Mesodermal cell (in vitro differentiated cells): ENCODE data around the gene PPP4R4.
"Not testable (repeated sequence)": the region's sequence is repeated elsewhere in the genome, so short reads cannot be mapped to it uniquely, and the experiment has no call there.

ENCODE experiments used
- H3K27ac ChIP-seq: 2 replicates; pipeline ENCODE4 v1.7.0; 2013; ENCODE audit warnings: mild to moderate bottlenecking, low read depth, low read length, moderate library complexity; ENCODE audit not compliant: severe bottlenecking
- H3K36me3 ChIP-seq: 2 replicates; pipeline ENCODE4 v1.7.1; 2013; ENCODE audit warnings: mild to moderate bottlenecking, low read length, moderate library complexity; ENCODE audit not compliant: control insufficient read depth, insufficient read depth
- H3K4me1 ChIP-seq: one replicate; pipeline ENCODE4 v1.7.1; 2013; ENCODE audit warnings: mild to moderate bottlenecking, low read length; ENCODE audit not compliant: insufficient read depth, control insufficient read depth, poor library complexity, severe bottlenecking
- H3K4me3 ChIP-seq: 2 replicates; pipeline ENCODE4 v1.7.0; 2013; ENCODE audit warnings: low read length, control low read depth, mild to moderate bottlenecking; ENCODE audit not compliant: insufficient read depth, poor library complexity, severe bottlenecking; ENCODE audit errors: extremely low read depth
- H3K9me3 ChIP-seq: 2 replicates; pipeline ENCODE4 v1.7.1; 2013; ENCODE audit warnings: mild to moderate bottlenecking, low read length, moderate library complexity; ENCODE audit not compliant: control insufficient read depth
- WGBS, 2 experiments: methylation state at CpG; one replicate each; pipeline ENCODE4 v1.1.5; 2013; ENCODE audit warnings: missing lambda C conversion rate in 2 of 2; ENCODE audit not compliant: insufficient coverage in 2 of 2; 5-methylcytosine and 5-hydroxymethylcytosine counted together

PPP4R4 gene

GRCh38 chr14:94292526-94292871 lies 118.4 kb downstream of the PPP4R4 start:
- no peak overlapping the region for H3K27ac ChIP-seq
- H3K4me3 ChIP-seq, result no peak overlapping the region
- H3K4me1 ChIP-seq, result no peaks in the 10 kb centered on the region
- WGBS, 2 experiments, result 94 to 100% methylated on average over 1 to 2 of the region's 3 CpGs
- no peaks in the 10 kb centered on the region for H3K9me3 ChIP-seq
- no peaks in the 10 kb centered on the region for H3K36me3 ChIP-seq

GRCh38 chr14:94292872-94293577 lies 118.9 kb downstream of the PPP4R4 start, which contains the start of gene SERPINA10:
Gene SERPINA10 (minus strand): TSS chr14:94293268. CDS start chr14:94290593, 2,675 bp downstream.
- WGBS, 2 experiments, result 93 to 94% methylated on average over 2 to 4 of the region's 10 CpGs
- Histone ChIP-seq H3K4me1 (no peaks in the 10 kb centered on the region), H3K9me3 (no peaks in the 10 kb centered on the region), H3K4me3 (no peak within 1 kb of the TSS), H3K27ac (no peak within 1 kb of the TSS), H3K36me3 (no peaks in the 10 kb centered on the region)

- Histone ChIP-seq H3K27ac (no peak overlapping the region), H3K4me3 (no peak overlapping the region), H3K9me3 (no peaks in the 10 kb centered on the region), H3K36me3 (no peaks in the 10 kb centered on the region), H3K4me1 (no peaks in the 10 kb centered on the region)
- WGBS, 2 experiments, result no CpG with 5 or more reads among the region's 3 CpGs
Observed at GRCh38 chr14:94293578-94293924, 119.4 kb downstream of the PPP4R4 start.

GRCh38 chr14:94295360-94296180 lies 121.4 kb downstream of the PPP4R4 start:
- Histone ChIP-seq H3K36me3 (no peaks in the 10 kb centered on the region), H3K9me3 (no peaks in the 10 kb centered on the region), H3K4me3 (no peak overlapping the region), H3K4me1 (no peaks in the 10 kb centered on the region), H3K27ac (no peak overlapping the region)
- 79 to 90% methylated on average over 7 to 9 of the region's 9 CpGs for WGBS, 2 experiments

- H3K4me1 ChIP-seq, H3K9me3 ChIP-seq, H3K4me3 ChIP-seq, H3K36me3 ChIP-seq, H3K27ac ChIP-seq: not testable (repeated sequence)
- 83% methylated on average over 2 of the region's 4 CpGs; no CpG with 5 or more reads in 1 of the 2 experiments for WGBS, 2 experiments
Observed at GRCh38 chr14:94296181-94296545, 122.0 kb downstream of the PPP4R4 start.

- no peaks in the 10 kb centered on the region for H3K9me3 ChIP-seq
- H3K27ac ChIP-seq, result no peak overlapping the region
- H3K4me3 ChIP-seq, result no peak overlapping the region
- H3K4me1 ChIP-seq, result no peaks in the 10 kb centered on the region
- 83 to 90% methylated on average over 12 to 15 of the region's 15 CpGs for WGBS, 2 experiments
- no peaks in the 10 kb centered on the region for H3K36me3 ChIP-seq
Observed at GRCh38 chr14:94298130-94298529, 124.0 kb downstream of the PPP4R4 start.

GRCh38 chr14:94303111-94303510 lies 129.0 kb downstream of the PPP4R4 start:
- Histone ChIP-seq H3K4me1 (no peaks in the 10 kb centered on the region), H3K36me3 (no peaks in the 10 kb centered on the region), H3K4me3 (no peak overlapping the region), H3K9me3 (peaks cover 8% of the 10 kb centered on the region), H3K27ac (no peak overlapping the region)
- WGBS, 2 experiments, result 85 to 99% methylated on average over 4 to 5 of the region's 7 CpGs

GRCh38 chr14:94304243-94304642 lies 130.1 kb downstream of the PPP4R4 start:
- H3K27ac ChIP-seq, result no peak overlapping the region
- WGBS, 2 experiments, result 80 to 92% methylated on average over 4 to 5 of the region's 6 CpGs
- H3K4me1 ChIP-seq, result no peaks in the 10 kb centered on the region
- no peak overlapping the region for H3K4me3 ChIP-seq
- peaks cover 11% of the 10 kb centered on the region for H3K9me3 ChIP-seq
- H3K36me3 ChIP-seq, result no peaks in the 10 kb centered on the region

GRCh38 chr14:94305620-94306019 lies 131.5 kb downstream of the PPP4R4 start:
- Histone ChIP-seq H3K27ac (no peak overlapping the region), H3K4me1 (no peaks in the 10 kb centered on the region), H3K36me3 (no peaks in the 10 kb centered on the region), H3K9me3 (peaks cover 11% of the 10 kb centered on the region), H3K4me3 (no peak overlapping the region)
- 67% methylated on average over 1 of the region's 2 CpGs; no CpG with 5 or more reads in 1 of the 2 experiments for WGBS, 2 experiments

- H3K36me3 ChIP-seq, result no peaks in the 10 kb centered on the region
- H3K4me1 ChIP-seq, result no peaks in the 10 kb centered on the region
- 83 to 85% methylated on average over 8 to 12 of the region's 12 CpGs for WGBS, 2 experiments
- peaks cover 11% of the 10 kb centered on the region for H3K9me3 ChIP-seq
- no peak overlapping the region for H3K4me3 ChIP-seq
- H3K27ac ChIP-seq, result no peak overlapping the region
Observed at GRCh38 chr14:94306047-94306978, 132.2 kb downstream of the PPP4R4 start.
